Measurements from ENCODE around the gene LYPLA2. TPM values are rescaled to one million over a fixed set of nuclear protein-coding genes. Genes with fewer than 3 reads are reported as not detected.
"Not testable (repeated sequence)": the region's sequence is repeated elsewhere in the genome, so short reads cannot be mapped to it uniquely, and the experiment has no call there.

LYPLA2 gene
- total and polyA plus RNA-seq, 2 donors (not counting 3 experiments of a cell fraction or from before 2014, with no cell fraction given) = 110 to 137 TPM

- no peak for TF ChIP-seq MYC (IDR thresholded peaks at IDR 0.05; ENCODE audit: low read depth, low read length)
- no peak for TF ChIP-seq EZH2 (IDR thresholded peaks at IDR 0.05; ENCODE audit: borderline replicate concordance, low read depth, low read length, severe bottlenecking)
- no peak for TF ChIP-seq MAX (IDR thresholded peaks at IDR 0.05; ENCODE audit: insufficient read depth, insufficient read length)
- no peak for TF ChIP-seq FOS (IDR thresholded peaks at IDR 0.05; ENCODE audit: borderline replicate concordance, insufficient read depth, low read length)
- no peak for TF ChIP-seq POLR2AphosphoS5 (IDR thresholded peaks at IDR 0.05; ENCODE audit: insufficient read depth, low read depth, low read length)
- no peak for TF ChIP-seq CTCF (IDR thresholded peaks at IDR 0.05; ENCODE audit: extremely low read depth in 1 of 2, insufficient read depth in 1 of 2, low read depth in 1 of 2, low read length in 2 of 2)
- TF ChIP-seq GATA2 (IDR thresholded peaks at IDR 0.05; ENCODE audit: insufficient read depth, insufficient read length, low read depth, low read length) = no peak
- TF ChIP-seq POLR2A (IDR thresholded peaks at IDR 0.05; ENCODE audit: low read depth, low read length) = no peak
- no peak for DNase-seq (ENCODE audit: low read depth, low spot score)
- no peak overlapping the region for H3K4me3 ChIP-seq (replicated peaks in 1 of 3; ENCODE audit: insufficient read depth in 1 of 3, low read depth in 1 of 3, low read length in 3 of 3)
- H3K9me3 ChIP-seq (replicated peaks; ENCODE audit: control insufficient read depth, insufficient read depth, low read length) = no peaks in the 10 kb centered on the region
- H4K20me1 ChIP-seq (replicated peaks; ENCODE audit: control insufficient read depth, extremely low read depth, insufficient read depth, low read length) = no peaks in the 10 kb centered on the region
- no peak overlapping the region for H3K9ac ChIP-seq (replicated peaks; ENCODE audit: extremely low read depth, insufficient read depth, low read length)
- peaks cover 9% of the 10 kb centered on the region for H3K4me1 ChIP-seq (ENCODE audit: control insufficient read depth, extremely low read depth, insufficient read depth, low read length)
- dilution Hi-C loops (cut with MboI; ENCODE audit: extremely low pct_ligation_motif_present, low sequenced_read_pairs) (no loop called here), intact Hi-C loops (cut with micrococcal nuclease) (loop anchor here (5.0 kb wide), 1 partner anchor 130 kb away; the partner anchor contains the start of gene PNRC2)
- CTCF ChIA-PET = interaction anchor here (0.8 kb wide), 1 partner anchor 17 kb away, joined by 3 read pairs; no protein-coding TSS in a partner anchor
- H2AFZ ChIP-seq (ENCODE audit: low read depth, low read length) = no peak overlapping the region
- H3K4me2 ChIP-seq (ENCODE audit: insufficient read depth, low read length) = no peak overlapping the region
- FAIRE-seq = no peak
- no TSS peak for BruUV-seq (replicated peaks)
- peaks cover 6% of the 10 kb centered on the region for H3K79me2 ChIP-seq (ENCODE audit: control insufficient read depth, insufficient read depth, low read length)
- no peaks in the 10 kb centered on the region for H3K36me3 ChIP-seq (ENCODE audit: control insufficient read depth in 2 of 2, extremely low read depth in 1 of 2, insufficient read depth in 2 of 2, low read length in 2 of 2)
- POLR2A ChIA-PET = no interaction called here
- H3K9me1 ChIP-seq (replicated peaks; ENCODE audit: control insufficient read depth, extremely low read depth, insufficient read depth, low read length) = no peaks in the 10 kb centered on the region
- H3K27me3 ChIP-seq (ENCODE audit: control insufficient read depth in 2 of 2, insufficient read depth in 2 of 2, low read length in 2 of 2) = no peaks in the 10 kb centered on the region
- no peak overlapping the region for H3K27ac ChIP-seq (ENCODE audit: insufficient read depth, low read depth, low read length)
Observed at GRCh38 chr1:23827717-23828116, 36.8 kb downstream of the LYPLA2 start.

- H3K9ac ChIP-seq (replicated peaks; ENCODE audit: extremely low read depth, insufficient read depth, low read length); H3K79me2 ChIP-seq (ENCODE audit: control insufficient read depth, insufficient read depth, low read length); BruUV-seq (replicated peaks); dilution Hi-C loops (cut with MboI; ENCODE audit: extremely low pct_ligation_motif_present, low sequenced_read_pairs); H2AFZ ChIP-seq (ENCODE audit: low read depth, low read length); H3K9me3 ChIP-seq (replicated peaks; ENCODE audit: control insufficient read depth, insufficient read depth, low read length); H3K9me1 ChIP-seq (replicated peaks; ENCODE audit: control insufficient read depth, extremely low read depth, insufficient read depth, low read length); H3K4me1 ChIP-seq (ENCODE audit: control insufficient read depth, extremely low read depth, insufficient read depth, low read length); DNase-seq (ENCODE audit: low read depth, low spot score); intact Hi-C loops (cut with micrococcal nuclease); H3K27ac ChIP-seq (ENCODE audit: insufficient read depth, low read depth, low read length); H3K4me3 ChIP-seq (replicated peaks in 1 of 3; ENCODE audit: insufficient read depth in 1 of 3, low read depth in 1 of 3, low read length in 3 of 3); FAIRE-seq; H3K27me3 ChIP-seq (ENCODE audit: control insufficient read depth in 2 of 2, insufficient read depth in 2 of 2, low read length in 2 of 2); H3K36me3 ChIP-seq (ENCODE audit: control insufficient read depth in 2 of 2, extremely low read depth in 1 of 2, insufficient read depth in 2 of 2, low read length in 2 of 2); H4K20me1 ChIP-seq (replicated peaks; ENCODE audit: control insufficient read depth, extremely low read depth, insufficient read depth, low read length); H3K4me2 ChIP-seq (ENCODE audit: insufficient read depth, low read length); CTCF ChIA-PET: not testable (repeated sequence)
- POLR2A ChIA-PET = interaction anchor here (0.8 kb wide), 1 partner anchor 9 kb away, joined by 5 read pairs; the partner anchor contains the start of gene HMGCL
Observed at GRCh38 chr1:23834156-23834555, 43.2 kb downstream of the LYPLA2 start.
